ENCODE measurements around the gene ATRIP.
"Not testable (repeated sequence)": the region's sequence is repeated elsewhere in the genome, so short reads cannot be mapped to it uniquely, and the experiment has no call there.

Gene ATRIP

DNA sequence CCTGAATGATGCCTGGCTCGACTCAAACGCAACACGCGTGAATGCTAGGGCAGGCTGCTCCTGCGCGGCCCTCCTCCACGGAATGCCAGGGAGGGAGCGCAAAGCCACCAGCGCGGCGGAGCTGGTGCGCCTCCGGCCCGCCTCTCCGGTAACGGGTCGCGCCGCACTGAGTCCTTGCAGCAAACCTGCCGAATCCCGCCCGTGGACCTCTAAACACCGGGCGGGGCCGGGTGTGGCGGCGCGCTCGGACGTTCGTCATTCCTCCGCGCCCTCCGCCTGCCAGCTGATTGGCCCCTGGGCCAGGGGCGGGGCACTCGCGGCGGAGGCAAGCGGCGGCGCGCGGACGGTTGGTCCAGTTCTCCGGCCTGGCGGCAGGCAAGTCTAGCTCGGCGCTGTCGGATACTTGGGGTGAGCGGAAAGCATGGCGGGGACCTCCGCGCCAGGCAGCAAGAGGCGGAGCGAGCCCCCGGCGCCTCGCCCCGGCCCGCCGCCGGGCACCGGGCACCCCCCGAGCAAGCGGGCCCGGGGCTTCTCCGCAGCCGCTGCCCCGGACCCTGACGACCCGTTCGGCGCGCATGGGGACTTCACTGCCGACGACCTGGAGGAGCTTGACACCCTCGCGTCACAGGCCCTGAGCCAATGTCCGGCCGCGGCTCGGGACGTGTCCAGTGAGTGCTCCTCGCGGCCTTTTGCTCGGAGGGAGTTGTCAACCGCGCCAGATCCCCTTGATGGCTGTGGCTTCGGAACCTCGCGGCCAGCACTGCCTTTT is at the start of gene ATRIP:
Gene ATRIP, plus strand, starts transcription at position 313 of the 769 bp plus-strand sequence. Its CDS starts 109 bp downstream, at position 422.
- peak; percentile 86 for DNase-seq

- DNase-seq = no peak
These were observed 48.5 kb upstream of the ATRIP start for GRCh38 chr3:48397767-48398681.

- no peak for DNase-seq
These were observed 47.7 kb upstream of the ATRIP start for GRCh38 chr3:48398701-48399386.

GRCh38 chr3:48399387-48400172 is 47.0 kb upstream of the ATRIP start:
- DNase-seq = no peak

DNA sequence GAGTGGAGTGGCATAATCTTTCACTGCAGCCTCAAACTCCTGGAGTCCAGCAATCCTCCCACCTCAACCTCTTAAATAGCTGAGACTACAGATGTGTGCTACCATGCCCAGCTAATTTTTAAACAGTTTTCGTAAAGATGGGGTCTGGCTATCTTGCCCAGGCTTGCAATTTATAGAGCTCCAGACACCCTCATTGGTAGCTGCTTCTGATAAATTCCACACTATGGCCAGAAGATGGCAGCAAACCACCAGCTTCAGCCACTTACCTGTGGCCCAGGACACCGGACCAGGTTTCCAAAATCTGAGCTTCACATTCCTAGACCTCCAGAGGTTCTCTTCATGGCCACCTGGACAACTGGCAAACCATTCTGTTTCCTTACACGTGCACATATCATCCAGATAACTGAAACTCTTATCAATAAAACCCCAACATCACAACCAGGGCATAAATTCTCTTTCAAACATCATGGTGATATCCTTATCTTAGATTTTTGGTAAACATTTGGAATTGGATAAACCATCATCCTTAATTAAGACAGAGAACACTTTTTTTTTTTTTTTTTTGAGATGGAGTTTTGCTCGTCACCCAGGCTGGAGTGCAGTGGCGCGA is 45.6 kb upstream of the ATRIP start:
- DNase-seq = no peak

GRCh38 chr3:48401434-48401901 is 45.1 kb upstream of the ATRIP start:
- DNase-seq = not testable (repeated sequence)

GRCh38 chr3:48402281-48402732 is 44.2 kb upstream of the ATRIP start:
- DNase-seq = peak; percentile 63

DNA sequence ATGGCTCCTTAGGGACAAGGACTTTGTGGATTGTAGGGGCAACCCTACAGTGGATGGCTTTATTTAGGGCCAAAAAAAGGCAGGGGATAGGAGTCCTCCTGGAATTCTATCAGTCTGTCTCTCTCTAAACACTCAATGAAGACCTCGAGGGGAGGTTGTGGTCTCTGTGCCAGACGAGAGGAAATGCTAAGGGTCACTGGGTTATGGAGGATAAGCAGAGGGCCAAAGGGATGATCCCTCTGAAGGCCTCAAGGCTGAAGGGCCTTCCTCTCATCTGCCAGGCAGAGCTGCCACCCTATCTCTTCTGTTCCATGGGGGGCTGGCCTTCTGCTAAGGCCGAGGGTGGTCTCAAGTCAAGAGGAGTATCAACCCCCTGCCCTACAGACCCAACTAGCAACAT is 43.6 kb upstream of the ATRIP start:
- no peak for DNase-seq

GRCh38 chr3:48403533-48404439 is 42.8 kb upstream of the ATRIP start:
- DNase-seq = no peak

- DNase-seq = no peak
These were observed 41.8 kb upstream of the ATRIP start for GRCh38 chr3:48404440-48405342.

- no peak for DNase-seq
These were observed 41.1 kb upstream of the ATRIP start for GRCh38 chr3:48405343-48405881.

DNA sequence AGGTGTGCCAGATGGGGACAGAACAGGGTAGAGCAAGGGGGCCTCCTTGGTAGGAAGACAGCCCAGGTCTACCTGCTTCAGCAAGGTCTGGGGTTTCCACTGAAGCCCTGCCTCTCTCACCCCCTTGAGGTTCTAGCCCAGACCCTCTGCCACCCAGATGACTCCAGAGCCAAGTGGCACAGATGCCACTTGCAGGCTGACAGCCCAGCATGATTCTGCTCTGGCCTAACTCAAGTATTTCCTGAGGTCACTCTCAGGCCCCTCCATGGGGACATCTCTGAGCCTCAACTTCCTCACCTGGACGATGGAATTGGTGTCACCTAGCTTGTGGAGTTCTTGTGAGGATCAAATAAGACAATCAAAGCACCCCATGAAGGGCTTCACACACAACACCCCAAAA is 40.6 kb upstream of the ATRIP start:
- no peak for DNase-seq

DNA sequence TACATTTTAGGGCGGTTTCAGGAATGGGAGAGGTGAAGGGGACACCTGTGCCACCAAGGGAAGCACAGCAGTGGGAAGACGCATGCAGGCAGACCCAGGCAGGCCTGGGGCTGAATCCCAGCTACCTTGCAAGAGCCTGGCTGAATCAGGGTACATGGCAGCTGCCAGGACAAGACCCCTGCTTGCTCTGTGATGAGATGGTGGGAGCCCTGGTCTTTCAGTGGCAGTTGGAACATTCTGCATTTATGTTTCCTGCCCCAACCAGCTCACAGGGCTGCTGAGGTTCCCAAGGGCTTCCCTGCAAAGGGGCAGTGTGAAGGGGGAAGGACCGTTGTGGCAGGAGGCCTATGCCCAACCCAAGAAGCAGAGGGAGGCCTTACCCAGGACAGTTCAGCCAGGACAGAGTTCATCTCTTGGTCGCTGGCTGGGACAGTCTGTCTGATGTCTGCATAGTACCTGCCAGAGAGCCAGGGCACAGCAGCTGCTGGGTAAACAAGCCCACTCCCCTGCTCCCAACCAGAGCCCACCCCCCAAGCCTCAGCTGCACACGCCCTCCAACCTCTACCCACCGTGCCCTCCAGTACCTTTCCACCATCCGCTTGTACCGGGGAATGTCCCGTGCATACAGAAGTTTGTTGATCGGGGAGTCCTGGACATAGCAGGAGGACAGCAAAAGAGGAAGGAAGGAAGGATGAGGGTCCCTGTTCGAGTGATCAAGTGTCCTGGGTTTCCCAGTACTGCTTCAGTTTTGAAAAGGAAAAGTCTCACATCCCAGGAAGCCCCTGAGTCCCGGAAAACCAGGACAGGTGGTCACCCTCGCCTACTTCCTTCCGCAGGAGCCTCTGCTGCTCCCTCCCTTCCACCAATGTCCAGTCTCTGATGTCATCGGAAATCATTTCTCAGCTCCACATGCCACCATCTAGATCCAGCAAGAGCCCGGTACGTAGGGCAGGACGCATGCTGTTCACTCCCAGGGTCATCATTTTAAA is 39.8 kb upstream of the ATRIP start:
- no peak for DNase-seq

- no peak for DNase-seq
These were observed 38.9 kb upstream of the ATRIP start for GRCh38 chr3:48407542-48408099.

GRCh38 chr3:48408823-48409281 is 37.7 kb upstream of the ATRIP start:
- DNase-seq = no peak

DNA sequence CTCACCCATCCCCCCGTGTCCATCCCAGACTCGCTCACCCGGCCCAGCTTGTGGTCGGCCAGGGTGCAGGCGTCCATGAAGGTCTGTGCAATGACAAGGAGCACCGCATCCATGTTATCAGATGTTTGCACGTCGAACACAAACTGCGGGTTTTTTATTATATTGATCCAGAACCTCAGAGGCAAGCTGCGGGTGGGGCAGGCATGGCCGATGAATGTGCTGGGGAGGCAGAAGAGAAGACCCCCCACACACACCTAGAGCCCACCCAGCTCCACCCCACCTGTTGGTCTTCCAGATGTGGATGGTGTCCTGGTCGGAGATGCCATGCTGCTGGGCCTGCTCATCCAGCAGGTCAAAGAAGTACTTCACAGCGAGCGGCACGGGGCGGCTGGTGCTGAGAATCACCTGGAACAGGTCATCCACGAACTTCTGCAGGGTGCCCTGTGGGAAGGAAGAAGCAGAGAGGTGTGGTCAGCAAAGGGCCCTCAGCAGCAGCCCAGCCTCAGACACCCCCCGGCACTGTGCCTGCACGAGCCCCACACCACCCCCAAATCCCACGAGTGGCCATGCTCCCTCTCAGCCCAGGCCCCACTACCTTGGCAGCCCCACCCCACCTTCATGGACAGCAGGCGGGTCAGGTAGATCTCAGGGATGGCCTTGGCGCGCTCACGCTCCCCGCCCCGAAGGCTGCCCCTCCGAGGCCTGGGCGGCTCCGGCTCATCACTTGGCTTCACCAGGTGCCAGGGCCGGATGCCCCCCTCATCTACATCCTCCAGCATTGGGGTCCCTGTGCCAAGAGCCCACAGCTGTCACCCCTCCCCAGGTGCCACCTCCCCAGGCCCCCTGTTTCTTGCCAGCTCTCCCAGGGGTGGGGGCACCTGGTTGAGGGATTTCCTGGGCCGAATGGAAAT is 37.0 kb upstream of the ATRIP start:
- no peak for DNase-seq
